ENCODE results near the gene ELP1.
"Not testable (repeated sequence)": the region's sequence is repeated elsewhere in the genome, so short reads cannot be mapped to it uniquely, and the experiment has no call there.

Gene ELP1

GRCh38 chr9:108854641-108855528 lies 79.0 kb downstream of the ELP1 start:
- DNase-seq (ENCODE audit: low spot score) (no peak), FAIRE-seq (no peak)

GRCh38 chr9:108854094-108854493 lies 79.8 kb downstream of the ELP1 start:
- no peak for DNase-seq (ENCODE audit: low spot score)
- FAIRE-seq = no peak

GRCh38 chr9:108852079-108852478 lies 81.8 kb downstream of the ELP1 start:
- FAIRE-seq (no peak), DNase-seq (ENCODE audit: low spot score) (no peak)

GRCh38 chr9:108851138-108851537 lies 82.8 kb downstream of the ELP1 start:
- DNase-seq (ENCODE audit: low spot score) = no peak
- no peak for FAIRE-seq

- peak; percentile 44 for DNase-seq (ENCODE audit: low spot score)
- no peak for FAIRE-seq
These were observed 83.5 kb downstream of the ELP1 start for GRCh38 chr9:108850293-108850897.

GRCh38 chr9:108848296-108848695 lies 85.6 kb downstream of the ELP1 start:
- not testable (repeated sequence) for DNase-seq (ENCODE audit: low spot score); FAIRE-seq

GRCh38 chr9:108845947-108846346 lies 88.0 kb downstream of the ELP1 start:
- no peak for DNase-seq (ENCODE audit: low spot score)
- no peak for FAIRE-seq

GRCh38 chr9:108845507-108845906 lies 88.4 kb downstream of the ELP1 start:
- DNase-seq (ENCODE audit: low spot score) (no peak), FAIRE-seq (no peak)

GRCh38 chr9:108844856-108845255 lies 89.1 kb downstream of the ELP1 start:
- FAIRE-seq (no peak), DNase-seq (ENCODE audit: low spot score) (no peak)

- no peak for DNase-seq (ENCODE audit: low spot score)
- FAIRE-seq = no peak
These were observed 89.5 kb downstream of the ELP1 start for GRCh38 chr9:108844391-108844790.

GRCh38 chr9:108842610-108843295 lies 91.2 kb downstream of the ELP1 start:
- no peak for DNase-seq (ENCODE audit: low spot score)
- FAIRE-seq = no peak

GRCh38 chr9:108839561-108839960 lies 94.4 kb downstream of the ELP1 start:
- not testable (repeated sequence) for DNase-seq (ENCODE audit: low spot score)

GRCh38 chr9:108838017-108838416 lies 95.9 kb downstream of the ELP1 start:
- no peak for FAIRE-seq

More at GRCh38 chr9:108839561-108839960, 94.4 kb downstream of the ELP1 start:
- not testable (repeated sequence) for FAIRE-seq

GRCh38 chr9:108837530-108837929 lies 96.4 kb downstream of the ELP1 start:
- no peak for FAIRE-seq
- DNase-seq (ENCODE audit: low spot score) = no peak

More at GRCh38 chr9:108838017-108838416, 95.9 kb downstream of the ELP1 start:
- DNase-seq (ENCODE audit: low spot score) = no peak

GRCh38 chr9:108836781-108837180 lies 97.1 kb downstream of the ELP1 start:
- no peak for DNase-seq (ENCODE audit: low spot score)
- FAIRE-seq = peak; percentile 82

- no peak for DNase-seq (ENCODE audit: low spot score)
These were observed 97.6 kb downstream of the ELP1 start for GRCh38 chr9:108836319-108836718.

GRCh38 chr9:108835831-108836230 lies 98.1 kb downstream of the ELP1 start:
- FAIRE-seq = peak; percentile 2
- no peak for DNase-seq (ENCODE audit: low spot score)

More at GRCh38 chr9:108836319-108836718, 97.6 kb downstream of the ELP1 start:
- FAIRE-seq = no peak

- DNase-seq (ENCODE audit: low spot score) = no peak
- FAIRE-seq = peak; percentile 23
These were observed 98.8 kb downstream of the ELP1 start for GRCh38 chr9:108834959-108835665.

- FAIRE-seq (no peak), DNase-seq (ENCODE audit: low spot score) (no peak)
These were observed 101.8 kb downstream of the ELP1 start for GRCh38 chr9:108832179-108832500.

- DNase-seq (ENCODE audit: low spot score) = no peak
- peak; percentile 53 for FAIRE-seq
These were observed 102.3 kb downstream of the ELP1 start for GRCh38 chr9:108831496-108832178.

GRCh38 chr9:108830272-108830671 lies 103.7 kb downstream of the ELP1 start:
- no peak for DNase-seq (ENCODE audit: low spot score)
- no peak for FAIRE-seq
